Loucy (cell line): ENCODE measurements around the gene ELAPOR1.

Source experiments
- H2AFZ ChIP-seq: fragments of 200-600 bp; sonication (generic); 2 replicates; pipeline ENCODE4 v1.6.0; 2016; ENCODE audit warnings: antibody characterized with exemption, mild to moderate bottlenecking, low read length, moderate library complexity
- H3F3A ChIP-seq: fragments of 200-600 bp; 2 replicates; pipeline ENCODE4 v1.6.0; 2016; ENCODE audit warnings: antibody characterized with exemption, low read depth, mild to moderate bottlenecking
- H3K27me3 ChIP-seq: fragments of 200-600 bp; sonication (generic); 2 replicates; pipeline ENCODE4 v1.6.1; 2014; ENCODE audit warnings: low read length, mild to moderate bottlenecking; ENCODE audit not compliant: insufficient read depth, poor library complexity, severe bottlenecking
- H3K36me3 ChIP-seq: fragments of 200-600 bp; sonication (generic); 2 replicates; pipeline ENCODE4 v1.6.1; 2016; ENCODE audit warnings: low read length; ENCODE audit not compliant: insufficient read depth
- H3K4me1 ChIP-seq: fragments of 200-600 bp; sonication (generic); 2 replicates; pipeline ENCODE4 v1.5.1; 2014; ENCODE audit warnings: low read length, mild to moderate bottlenecking; ENCODE audit not compliant: insufficient read depth, poor library complexity, severe bottlenecking
- H3K4me2 ChIP-seq: fragments of 200-600 bp; sonication (generic); 2 replicates; pipeline ENCODE4 v1.6.0; 2014; ENCODE audit warnings: antibody characterized with exemption, low read length, low read depth, mild to moderate bottlenecking; ENCODE audit not compliant: poor library complexity, severe bottlenecking
- H3K4me3 ChIP-seq: fragments of 200-600 bp; sonication (generic); 2 replicates; pipeline ENCODE4 v1.5.1; 2014; ENCODE audit warnings: low read length, mild to moderate bottlenecking, mixed read lengths; ENCODE audit not compliant: poor library complexity, severe bottlenecking
- H3K79me2 ChIP-seq: fragments of 200-600 bp; sonication (generic); 2 replicates; pipeline ENCODE4 v1.6.1; 2014; ENCODE audit warnings: low read length; ENCODE audit not compliant: insufficient read depth
- H3K9ac ChIP-seq: fragments of 200-600 bp; sonication (generic); 2 replicates; pipeline ENCODE4 v1.6.0; 2014; ENCODE audit warnings: mild to moderate bottlenecking, low read depth, low read length, moderate library complexity; ENCODE audit not compliant: poor library complexity, severe bottlenecking
- H3K9me2 ChIP-seq: fragments of 200-600 bp; sonication (generic); replicated peaks from 2 replicates; pipeline ENCODE4 v1.6.1; 2016; ENCODE audit warnings: low read depth, low read length, mixed read lengths
- H3K9me3 ChIP-seq: fragments of 200-600 bp; sonication (generic); 2 replicates; pipeline ENCODE4 v1.6.1; 2014; ENCODE audit warnings: mild to moderate bottlenecking, antibody characterized with exemption, low read length, low read depth; ENCODE audit not compliant: insufficient read depth
- H4K20me1 ChIP-seq: fragments of 200-600 bp; sonication (generic); 2 replicates; pipeline ENCODE4 v1.6.0; 2014; ENCODE audit warnings: antibody characterized with exemption, low read length, mild to moderate bottlenecking; ENCODE audit not compliant: insufficient read depth, poor library complexity, severe bottlenecking
- EZH2phosphoT487 ChIP-seq: fragments of 200-600 bp; IDR thresholded peaks from 2 replicates; pipeline ENCODE4 v1.6.1; 2018; ENCODE audit warnings: antibody characterized with exemption, mild to moderate bottlenecking, moderate library complexity, borderline replicate concordance
- TF ChIP-seq, protein P1 (sequence below): fragments of 200-600 bp; sonication (generic); conservative IDR thresholded peaks from 2 replicates; pipeline ENCODE4 v1.5.1; 2014; ENCODE audit warnings: mild to moderate bottlenecking, antibody characterized with exemption, low read length

ELAPOR1 gene

DNA sequence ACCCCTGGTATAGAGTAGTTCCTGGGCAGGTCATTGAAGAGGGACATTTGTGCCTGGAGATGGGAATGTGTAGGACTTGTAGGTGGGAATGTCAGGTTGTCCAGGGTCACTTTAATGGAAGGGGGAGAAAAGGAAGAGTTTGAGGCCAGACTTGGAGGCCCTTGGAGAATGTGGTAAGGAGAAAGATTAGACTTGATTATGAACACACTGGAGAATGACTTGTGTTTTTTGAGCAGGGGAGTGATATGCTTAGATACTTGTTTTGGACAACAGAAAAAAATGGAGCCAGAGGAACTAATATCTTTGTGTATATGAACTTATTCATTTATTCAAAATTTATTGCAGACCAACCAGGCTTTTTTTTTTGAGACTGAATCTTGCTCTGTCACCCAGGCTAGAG lies 17.9 kb downstream of the ELAPOR1 start:
- H3K27me3 ChIP-seq: no peaks in the 10 kb centered on the region
- no peaks in the 10 kb centered on the region for H4K20me1 ChIP-seq
- TF ChIP-seq, protein P1, sequence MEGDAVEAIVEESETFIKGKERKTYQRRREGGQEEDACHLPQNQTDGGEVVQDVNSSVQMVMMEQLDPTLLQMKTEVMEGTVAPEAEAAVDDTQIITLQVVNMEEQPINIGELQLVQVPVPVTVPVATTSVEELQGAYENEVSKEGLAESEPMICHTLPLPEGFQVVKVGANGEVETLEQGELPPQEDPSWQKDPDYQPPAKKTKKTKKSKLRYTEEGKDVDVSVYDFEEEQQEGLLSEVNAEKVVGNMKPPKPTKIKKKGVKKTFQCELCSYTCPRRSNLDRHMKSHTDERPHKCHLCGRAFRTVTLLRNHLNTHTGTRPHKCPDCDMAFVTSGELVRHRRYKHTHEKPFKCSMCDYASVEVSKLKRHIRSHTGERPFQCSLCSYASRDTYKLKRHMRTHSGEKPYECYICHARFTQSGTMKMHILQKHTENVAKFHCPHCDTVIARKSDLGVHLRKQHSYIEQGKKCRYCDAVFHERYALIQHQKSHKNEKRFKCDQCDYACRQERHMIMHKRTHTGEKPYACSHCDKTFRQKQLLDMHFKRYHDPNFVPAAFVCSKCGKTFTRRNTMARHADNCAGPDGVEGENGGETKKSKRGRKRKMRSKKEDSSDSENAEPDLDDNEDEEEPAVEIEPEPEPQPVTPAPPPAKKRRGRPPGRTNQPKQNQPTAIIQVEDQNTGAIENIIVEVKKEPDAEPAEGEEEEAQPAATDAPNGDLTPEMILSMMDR: no peak
- no peak for TF ChIP-seq EZH2phosphoT487
- H2AFZ ChIP-seq: no peak overlapping the region
- H3K4me3 ChIP-seq: no peak overlapping the region
- no peaks in the 10 kb centered on the region for H3K79me2 ChIP-seq
- H3K4me2 ChIP-seq: no peak overlapping the region
- H3K9me2 ChIP-seq: no peaks in the 10 kb centered on the region
- H3K9me3 ChIP-seq: no peaks in the 10 kb centered on the region
- H3K9ac ChIP-seq: no peak overlapping the region
- H3K4me1 ChIP-seq: peaks cover 24% of the 10 kb centered on the region
- H3K36me3 ChIP-seq: no peaks in the 10 kb centered on the region
- no peaks in the 10 kb centered on the region for H3F3A ChIP-seq

DNA sequence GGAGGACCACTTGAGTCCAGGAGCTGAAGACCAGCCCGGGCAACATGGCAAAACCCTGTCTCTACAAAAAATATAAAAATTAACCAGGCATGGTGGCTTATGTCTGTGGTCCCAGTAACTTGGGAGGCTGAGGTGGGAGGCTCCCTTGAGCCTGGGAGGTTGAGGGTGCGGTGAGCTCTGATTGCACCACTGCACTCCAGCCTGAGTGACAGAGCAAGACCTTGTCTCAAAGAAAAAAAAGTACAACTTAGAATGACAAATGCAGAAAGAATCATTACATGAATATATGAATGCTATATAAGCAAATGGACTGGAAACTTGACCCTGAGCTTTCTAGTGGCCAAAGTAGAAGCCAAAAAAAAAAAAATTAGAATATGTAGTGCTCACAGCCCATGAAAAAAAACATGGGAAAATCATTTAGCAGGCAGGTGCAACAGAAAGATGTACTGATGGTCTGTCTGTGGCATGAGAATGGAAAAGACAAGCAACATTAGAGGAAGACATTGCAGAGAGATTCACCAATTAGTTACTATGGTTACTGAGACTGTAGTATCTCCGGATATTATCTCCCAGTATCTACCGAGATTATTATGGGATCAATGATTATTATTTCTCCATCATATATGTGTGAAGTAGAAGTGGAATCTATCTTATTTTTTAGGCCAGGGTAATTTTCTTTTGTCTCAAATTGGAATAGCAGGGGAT lies 19.2 kb downstream of the ELAPOR1 start:
- Histone ChIP-seq H4K20me1 (no peaks in the 10 kb centered on the region), H3K79me2 (no peaks in the 10 kb centered on the region), H3K9me2 (no peaks in the 10 kb centered on the region), H3K4me1 (peaks cover 24% of the 10 kb centered on the region), H3F3A (no peaks in the 10 kb centered on the region), H3K4me2 (peak overlapping the region; percentile 69), H3K4me3 (peak overlapping the region; percentile 64), H3K27me3 (no peaks in the 10 kb centered on the region), H3K9ac (no peak overlapping the region), H3K36me3 (no peaks in the 10 kb centered on the region), H3K9me3 (no peaks in the 10 kb centered on the region), H2AFZ (no peak overlapping the region)
- no peak for TF ChIP-seq EZH2phosphoT487
- TF ChIP-seq, protein P1: no peak

DNA sequence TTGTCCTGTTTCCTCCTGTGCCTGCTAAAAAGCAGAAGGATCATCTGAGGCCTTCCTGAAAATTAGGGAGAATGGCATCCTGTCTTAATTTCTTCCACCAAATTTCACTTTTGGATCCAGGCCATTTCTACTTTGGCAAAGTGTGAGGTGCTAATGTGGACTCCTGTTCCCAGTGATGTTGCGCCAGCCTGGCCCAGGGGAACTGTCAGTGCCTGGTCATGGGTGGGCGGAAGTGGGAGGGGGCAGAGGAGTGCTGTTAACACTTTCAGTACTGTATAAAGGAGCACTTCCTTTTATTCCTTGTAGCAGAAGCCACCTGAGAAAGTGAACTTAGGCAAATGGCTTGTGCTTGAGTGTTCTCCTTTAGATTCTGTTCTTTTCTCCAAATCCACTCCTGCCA lies 19.9 kb downstream of the ELAPOR1 start:
- Histone ChIP-seq H3K4me1 (peaks cover 24% of the 10 kb centered on the region), H3K79me2 (no peaks in the 10 kb centered on the region), H3K27me3 (no peaks in the 10 kb centered on the region), H2AFZ (peak overlapping the region; percentile 40; the same call in 1 of the 2 replicates), H3K9ac (peak overlapping the region; percentile 63), H3K36me3 (no peaks in the 10 kb centered on the region), H3K9me3 (no peaks in the 10 kb centered on the region), H3K4me2 (peak overlapping the region; percentile 69), H3F3A (no peaks in the 10 kb centered on the region), H3K4me3 (peak overlapping the region; percentile 64), H4K20me1 (no peaks in the 10 kb centered on the region), H3K9me2 (no peaks in the 10 kb centered on the region)
- no peak for TF ChIP-seq EZH2phosphoT487
- TF ChIP-seq, protein P1: no peak
